Hematopoietic multipotent progenitor cell treated with erythropoietin and hydrocortisone succinate and interleukin-3 and kit ligand, for 6 days (in vitro differentiated cells): ENCODE measurements around the gene SH3BGRL2.

Experiments used
- DNase-seq: peaks from one replicate; pipeline ENCODE4 v3.0.0-alpha.2; 2015

SH3BGRL2 gene

GRCh38 chr6:79630883-79631692 lies at the start of gene SH3BGRL2:
Gene SH3BGRL2 (plus strand): TSS chr6:79631329. CDS start chr6:79631462, 133 bp downstream.
- DNase-seq: peak; percentile 90

- DNase-seq: no peak
These were observed 46.8 kb upstream of the SH3BGRL2 start for GRCh38 chr6:79584332-79584731.

GRCh38 chr6:79586548-79586947 lies 44.6 kb upstream of the SH3BGRL2 start:
- DNase-seq: peak; percentile 52

- no peak for DNase-seq
These were observed 41.4 kb upstream of the SH3BGRL2 start for GRCh38 chr6:79589701-79590100.

- DNase-seq: no peak
These were observed 34.0 kb upstream of the SH3BGRL2 start for GRCh38 chr6:79597155-79597554.

- no peak for DNase-seq
These were observed 33.1 kb upstream of the SH3BGRL2 start for GRCh38 chr6:79598012-79598411.

- peak; percentile 69 for DNase-seq
These were observed 31.3 kb upstream of the SH3BGRL2 start for GRCh38 chr6:79599725-79600259.

- no peak for DNase-seq
These were observed 30.8 kb upstream of the SH3BGRL2 start for GRCh38 chr6:79600313-79600712.

GRCh38 chr6:79600812-79601609 lies 30.1 kb upstream of the SH3BGRL2 start:
- no peak for DNase-seq

GRCh38 chr6:79602859-79603258 lies 28.3 kb upstream of the SH3BGRL2 start:
- no peak for DNase-seq

GRCh38 chr6:79604583-79605037 lies 26.5 kb upstream of the SH3BGRL2 start:
- DNase-seq: peak; percentile 64

GRCh38 chr6:79605061-79605460 lies 26.1 kb upstream of the SH3BGRL2 start:
- DNase-seq: peak; percentile 32

GRCh38 chr6:79605968-79606764 lies 25.0 kb upstream of the SH3BGRL2 start:
- DNase-seq: no peak

GRCh38 chr6:79607000-79607399 lies 24.1 kb upstream of the SH3BGRL2 start:
- DNase-seq: no peak

GRCh38 chr6:79608334-79609224 lies 22.6 kb upstream of the SH3BGRL2 start:
- DNase-seq: no peak

- no peak for DNase-seq
These were observed 21.9 kb upstream of the SH3BGRL2 start for GRCh38 chr6:79609225-79609595.

GRCh38 chr6:79610306-79611009 lies 20.7 kb upstream of the SH3BGRL2 start:
- DNase-seq: no peak

GRCh38 chr6:79612457-79612856 lies 18.7 kb upstream of the SH3BGRL2 start:
- no peak for DNase-seq

GRCh38 chr6:79612918-79613317 lies 18.2 kb upstream of the SH3BGRL2 start:
- no peak for DNase-seq

GRCh38 chr6:79613912-79614311 lies 17.2 kb upstream of the SH3BGRL2 start:
- DNase-seq: no peak
